Choroid plexus epithelial cell (primary cell): Measurements from ENCODE around the gene KHDC4.
A peak's percentile ranks its signal among the peaks of the same experiment; 100 is the strongest.

Source experiments
- DNase-seq: peaks from one replicate; pipeline ENCODE4 v3.0.0-alpha.2; 2010; ENCODE audit warnings: low read depth
- H3K4me3 ChIP-seq: 2 replicates; pipeline ENCODE4 v1.5.1; 2011; ENCODE audit warnings: low read depth, mild to moderate bottlenecking, control low read depth, low read length, moderate library complexity
- CTCF ChIP-seq: conservative IDR thresholded peaks from 2 replicates; pipeline ENCODE4 v1.5.1; 2011; ENCODE audit warnings: low read depth, mild to moderate bottlenecking, control low read depth, inconsistent platforms, low read length, moderate library complexity

The KHDC4 gene

GRCh38 chr1:155940993-155941844, 7.0 kb upstream of the KHDC4 start, which contains the start of gene RXFP4:
TSS of gene RXFP4 (plus strand) at chr1:155941638. CDS start at chr1:155941710, 72 bp downstream.
- DNase-seq = peak; percentile 35
- no peak within 1 kb of the TSS for H3K4me3 ChIP-seq
- TF ChIP-seq CTCF = no peak

DNA sequence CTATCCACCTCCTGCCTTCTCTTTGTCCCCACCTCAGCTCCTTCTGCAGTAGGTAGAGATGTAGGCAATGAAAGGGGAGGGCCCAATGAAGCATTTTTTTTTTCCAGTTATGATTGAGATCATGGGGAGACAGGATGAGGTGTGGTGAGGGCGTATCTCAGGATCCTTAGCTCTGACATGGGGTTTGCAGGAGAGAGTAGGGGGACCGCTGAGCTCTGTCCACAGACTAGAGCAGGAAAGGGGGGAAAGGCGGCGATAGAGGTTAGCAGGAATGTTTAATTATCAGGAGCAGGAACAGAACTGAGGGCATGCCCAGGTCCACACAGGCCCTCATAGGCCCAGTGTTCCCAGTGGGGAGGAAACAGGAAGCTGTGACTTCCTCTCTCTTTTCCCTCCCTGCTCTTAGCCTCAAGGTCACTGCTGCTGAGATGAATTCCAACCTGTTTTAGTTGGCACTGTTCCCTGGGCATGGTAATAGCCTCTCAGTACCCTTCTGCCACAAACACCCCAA, 6.3 kb upstream of the KHDC4 start:
- TF ChIP-seq CTCF = no peak
- H3K4me3 ChIP-seq = no peak overlapping the region
- DNase-seq = peak; percentile 67

GRCh38 chr1:155938220-155938627, 4.0 kb upstream of the KHDC4 start:
- peak; percentile 78 for TF ChIP-seq CTCF
- no peak overlapping the region for H3K4me3 ChIP-seq
- peak; percentile 83 for DNase-seq

- DNase-seq = no peak
- H3K4me3 ChIP-seq = peak overlapping the region; percentile 68
- no peak for TF ChIP-seq CTCF
Observed at GRCh38 chr1:155934936-155935590, 850 bp upstream of the KHDC4 start.

- peak overlapping the region; percentile 100 for H3K4me3 ChIP-seq
- DNase-seq = no peak
- TF ChIP-seq CTCF = no peak
Observed at GRCh38 chr1:155933591-155934096, 569 bp downstream of the KHDC4 start.

- DNase-seq = no peak
- peak overlapping the region; percentile 18 for H3K4me3 ChIP-seq
Observed at GRCh38 chr1:155932487-155932886, 1.7 kb downstream of the KHDC4 start.

More at GRCh38 chr1:155932487-155932886, 1.7 kb downstream of the KHDC4 start:
- TF ChIP-seq CTCF = no peak
